Fibroblast of villous mesenchyme (primary cell): ENCODE data around the gene GAA. TPM values are rescaled to one million over a fixed set of nuclear protein-coding genes. Genes with fewer than 3 reads are reported as not detected.

Experiments used
- DNase-seq: peaks from one replicate; pipeline ENCODE4 v3.0.0-alpha.2; 2010; ENCODE audit warnings: low read depth
- H3K4me3 ChIP-seq: 2 replicates; pipeline ENCODE4 v1.5.1; 2011; ENCODE audit warnings: low read depth, mild to moderate bottlenecking, low read length
- CTCF ChIP-seq: IDR thresholded peaks from 2 replicates; pipeline ENCODE4 v1.5.1; 2012; ENCODE audit warnings: low read depth, mild to moderate bottlenecking, low read length; ENCODE audit not compliant: insufficient read depth
- total RNA-seq: library from RNA; depleted of rRNA; stranded (reverse); fragments of >200 nt; gene quantifications from 2 replicates; pipeline ENCODE4 v1.2.3, GENCODE V29; 2012

Gene GAA
- total RNA-seq, 1 donor: 15.1 TPM

DNA sequence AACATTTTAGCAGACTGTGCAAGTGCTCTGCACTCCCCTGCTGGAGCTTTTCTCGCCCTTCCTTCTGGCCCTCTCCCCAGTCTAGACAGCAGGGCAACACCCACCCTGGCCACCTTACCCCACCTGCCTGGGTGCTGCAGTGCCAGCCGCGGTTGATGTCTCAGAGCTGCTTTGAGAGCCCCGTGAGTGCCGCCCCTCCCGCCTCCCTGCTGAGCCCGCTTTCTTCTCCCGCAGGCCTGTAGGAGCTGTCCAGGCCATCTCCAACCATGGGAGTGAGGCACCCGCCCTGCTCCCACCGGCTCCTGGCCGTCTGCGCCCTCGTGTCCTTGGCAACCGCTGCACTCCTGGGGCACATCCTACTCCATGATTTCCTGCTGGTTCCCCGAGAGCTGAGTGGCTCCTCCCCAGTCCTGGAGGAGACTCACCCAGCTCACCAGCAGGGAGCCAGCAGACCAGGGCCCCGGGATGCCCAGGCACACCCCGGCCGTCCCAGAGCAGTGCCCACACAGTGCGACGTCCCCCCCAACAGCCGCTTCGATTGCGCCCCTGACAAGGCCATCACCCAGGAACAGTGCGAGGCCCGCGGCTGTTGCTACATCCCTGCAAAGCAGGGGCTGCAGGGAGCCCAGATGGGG, 3.1 kb downstream of the GAA start:
- no peak for TF ChIP-seq CTCF
- peak; percentile 34 for DNase-seq
- H3K4me3 ChIP-seq: no peak overlapping the region

DNA sequence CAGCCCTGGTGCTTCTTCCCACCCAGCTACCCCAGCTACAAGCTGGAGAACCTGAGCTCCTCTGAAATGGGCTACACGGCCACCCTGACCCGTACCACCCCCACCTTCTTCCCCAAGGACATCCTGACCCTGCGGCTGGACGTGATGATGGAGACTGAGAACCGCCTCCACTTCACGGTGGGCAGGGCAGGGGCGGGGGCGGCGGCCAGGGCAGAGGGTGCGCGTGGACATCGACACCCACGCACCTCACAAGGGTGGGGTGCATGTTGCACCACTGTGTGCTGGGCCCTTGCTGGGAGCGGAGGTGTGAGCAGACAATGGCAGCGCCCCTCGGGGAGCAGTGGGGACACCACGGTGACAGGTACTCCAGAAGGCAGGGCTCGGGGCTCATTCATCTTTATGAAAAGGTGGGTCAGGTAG, 3.6 kb downstream of the GAA start:
- DNase-seq: no peak
- H3K4me3 ChIP-seq: no peak overlapping the region
- no peak for TF ChIP-seq CTCF

DNA sequence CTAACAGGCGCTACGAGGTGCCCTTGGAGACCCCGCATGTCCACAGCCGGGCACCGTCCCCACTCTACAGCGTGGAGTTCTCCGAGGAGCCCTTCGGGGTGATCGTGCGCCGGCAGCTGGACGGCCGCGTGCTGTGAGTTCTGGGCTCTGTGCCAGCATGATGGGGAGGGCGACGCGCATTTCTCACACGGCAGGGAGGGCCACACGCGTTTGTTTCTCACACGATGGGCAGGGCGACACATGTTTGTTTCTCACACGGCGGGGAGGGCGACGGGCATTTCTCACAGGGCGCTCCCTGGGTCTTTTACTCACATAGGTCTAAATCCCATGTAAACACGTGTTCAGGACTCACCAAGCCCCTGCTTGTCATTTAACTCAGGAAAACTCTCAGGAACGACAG, 4.4 kb downstream of the GAA start:
- no peak for TF ChIP-seq CTCF
- peak; percentile 33 for DNase-seq

DNA sequence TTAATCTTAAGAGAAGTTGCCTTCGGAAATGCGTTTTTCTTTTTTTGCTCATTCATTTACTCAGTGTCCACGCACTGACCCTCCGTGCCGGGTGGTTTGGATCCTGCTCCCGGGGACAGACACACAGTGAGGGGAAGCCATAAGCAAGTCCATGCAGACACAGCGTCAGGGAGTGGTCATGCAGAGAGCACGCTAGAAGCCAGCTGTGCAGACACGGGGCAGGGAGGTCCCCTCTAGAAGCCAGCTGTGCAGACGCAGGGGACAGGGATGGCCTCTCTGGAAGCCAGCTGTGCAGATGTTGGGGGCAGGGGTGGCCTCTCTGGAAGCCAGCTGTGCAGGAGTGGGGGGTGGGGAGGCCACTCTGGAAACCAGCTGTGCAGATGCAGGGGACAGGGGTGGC, 4.8 kb downstream of the GAA start:
- no peak overlapping the region for H3K4me3 ChIP-seq
- no peak for TF ChIP-seq CTCF
- no peak for DNase-seq

More for the DNA sequence above, 4.4 kb downstream of the GAA start:
- no peak overlapping the region for H3K4me3 ChIP-seq

DNA sequence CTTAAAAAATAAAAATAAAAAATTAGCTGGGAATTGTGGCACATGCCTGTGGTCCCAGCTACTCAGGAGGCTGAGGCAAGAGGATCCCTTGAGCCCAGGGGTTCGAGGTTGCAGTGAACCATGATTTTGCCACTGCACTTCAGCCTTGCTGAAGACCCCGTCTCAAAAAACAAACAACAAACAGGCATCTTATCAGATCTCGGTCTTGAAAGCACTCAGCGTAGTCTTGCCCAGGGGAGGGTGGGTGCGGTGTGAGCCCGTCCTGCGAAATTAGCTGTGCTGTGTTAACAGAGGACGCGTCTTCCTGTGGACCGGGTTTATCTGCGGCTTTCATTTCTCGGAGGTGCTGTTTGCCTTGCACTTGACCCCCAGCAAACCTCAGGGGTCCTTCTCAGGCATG, 5.4 kb downstream of the GAA start:
- no peak for DNase-seq
- H3K4me3 ChIP-seq: no peak overlapping the region
- TF ChIP-seq CTCF: no peak

- no peak for TF ChIP-seq CTCF
- no peak for DNase-seq
- no peak overlapping the region for H3K4me3 ChIP-seq
Measured at GRCh38 chr17:80107231-80108021, 6.0 kb downstream of the GAA start.
